ENCODE data around the gene SETD1A.

The SETD1A gene

GRCh38 chr16:31023627-31024226, 66.2 kb downstream of the SETD1A start:
- Histone ChIP-seq H3K4me2 (ENCODE audit: low read depth, low read length, poor library complexity, severe bottlenecking) (no peak overlapping the region), H4K20me1 (ENCODE audit: insufficient read depth, low read length, poor library complexity, severe bottlenecking) (no peaks in the 10 kb centered on the region), H3F3A (ENCODE audit: low read depth) (no peaks in the 10 kb centered on the region), H3K9me2 (replicated peaks; ENCODE audit: low read depth, low read length) (no peaks in the 10 kb centered on the region), H3K9me3 (ENCODE audit: insufficient read depth, low read depth, low read length) (no peaks in the 10 kb centered on the region), H2AFZ (ENCODE audit: low read length) (no peak overlapping the region), H3K4me3 (ENCODE audit: low read length, poor library complexity, severe bottlenecking) (no peak overlapping the region), H3K27me3 (ENCODE audit: insufficient read depth, low read length, poor library complexity, severe bottlenecking) (no peaks in the 10 kb centered on the region), H3K4me1 (ENCODE audit: insufficient read depth, low read length, poor library complexity, severe bottlenecking) (no peaks in the 10 kb centered on the region), H3K9ac (ENCODE audit: low read depth, low read length, poor library complexity, severe bottlenecking) (no peak overlapping the region), H3K79me2 (ENCODE audit: insufficient read depth, low read length) (no peaks in the 10 kb centered on the region), H3K36me3 (ENCODE audit: insufficient read depth, low read length) (no peaks in the 10 kb centered on the region)
- TF ChIP-seq, protein P1, sequence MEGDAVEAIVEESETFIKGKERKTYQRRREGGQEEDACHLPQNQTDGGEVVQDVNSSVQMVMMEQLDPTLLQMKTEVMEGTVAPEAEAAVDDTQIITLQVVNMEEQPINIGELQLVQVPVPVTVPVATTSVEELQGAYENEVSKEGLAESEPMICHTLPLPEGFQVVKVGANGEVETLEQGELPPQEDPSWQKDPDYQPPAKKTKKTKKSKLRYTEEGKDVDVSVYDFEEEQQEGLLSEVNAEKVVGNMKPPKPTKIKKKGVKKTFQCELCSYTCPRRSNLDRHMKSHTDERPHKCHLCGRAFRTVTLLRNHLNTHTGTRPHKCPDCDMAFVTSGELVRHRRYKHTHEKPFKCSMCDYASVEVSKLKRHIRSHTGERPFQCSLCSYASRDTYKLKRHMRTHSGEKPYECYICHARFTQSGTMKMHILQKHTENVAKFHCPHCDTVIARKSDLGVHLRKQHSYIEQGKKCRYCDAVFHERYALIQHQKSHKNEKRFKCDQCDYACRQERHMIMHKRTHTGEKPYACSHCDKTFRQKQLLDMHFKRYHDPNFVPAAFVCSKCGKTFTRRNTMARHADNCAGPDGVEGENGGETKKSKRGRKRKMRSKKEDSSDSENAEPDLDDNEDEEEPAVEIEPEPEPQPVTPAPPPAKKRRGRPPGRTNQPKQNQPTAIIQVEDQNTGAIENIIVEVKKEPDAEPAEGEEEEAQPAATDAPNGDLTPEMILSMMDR (conservative IDR thresholded peaks at IDR 0.05; ENCODE audit: low read length): no peak
- TF ChIP-seq EZH2phosphoT487 (IDR thresholded peaks at IDR 0.05; ENCODE audit: borderline replicate concordance): no peak

DNA sequence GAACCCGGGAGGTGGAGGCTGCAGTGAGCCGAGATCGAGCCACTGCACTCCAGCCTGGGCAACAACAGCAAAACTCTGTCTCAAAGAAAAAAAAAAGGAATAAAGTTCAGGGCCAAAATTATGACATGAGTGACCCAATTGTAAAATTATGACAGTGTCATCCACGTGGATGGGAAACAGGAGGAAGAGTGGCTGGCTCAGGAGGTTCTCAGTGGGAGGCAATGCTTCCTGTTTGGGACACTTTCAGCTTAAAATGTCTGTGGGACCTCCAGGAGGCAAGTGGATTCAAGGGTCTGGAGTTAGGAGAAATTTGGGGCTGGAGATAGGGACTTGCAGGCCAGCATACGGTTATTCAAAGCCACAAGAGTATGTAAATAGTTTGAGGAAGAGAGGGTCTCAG, 67.8 kb downstream of the SETD1A start:
- no peak overlapping the region; the same call in 1 of the 2 replicates for H2AFZ ChIP-seq (ENCODE audit: low read length)
- H3K4me2 ChIP-seq (ENCODE audit: low read depth, low read length, poor library complexity, severe bottlenecking): no peak overlapping the region
- no peak overlapping the region for H3K9ac ChIP-seq (ENCODE audit: low read depth, low read length, poor library complexity, severe bottlenecking)

GRCh38 chr16:31029272-31029671, 71.7 kb downstream of the SETD1A start:
- Histone ChIP-seq H3F3A (ENCODE audit: low read depth) (no peaks in the 10 kb centered on the region), H3K27me3 (ENCODE audit: insufficient read depth, low read length, poor library complexity, severe bottlenecking) (no peaks in the 10 kb centered on the region), H2AFZ (ENCODE audit: low read length) (no peak overlapping the region), H3K9me3 (ENCODE audit: insufficient read depth, low read depth, low read length) (no peaks in the 10 kb centered on the region), H3K4me2 (ENCODE audit: low read depth, low read length, poor library complexity, severe bottlenecking) (no peak overlapping the region), H3K9ac (ENCODE audit: low read depth, low read length, poor library complexity, severe bottlenecking) (no peak overlapping the region), H3K36me3 (ENCODE audit: insufficient read depth, low read length) (no peaks in the 10 kb centered on the region), H3K4me1 (ENCODE audit: insufficient read depth, low read length, poor library complexity, severe bottlenecking) (peaks cover 6% of the 10 kb centered on the region), H4K20me1 (ENCODE audit: insufficient read depth, low read length, poor library complexity, severe bottlenecking) (no peaks in the 10 kb centered on the region), H3K79me2 (ENCODE audit: insufficient read depth, low read length) (0 out of 2 replicates have a peak, but pooled peaks cover 5% of the 10 kb centered on the region), H3K9me2 (replicated peaks; ENCODE audit: low read depth, low read length) (no peaks in the 10 kb centered on the region), H3K4me3 (ENCODE audit: low read length, poor library complexity, severe bottlenecking) (no peak overlapping the region)
- TF ChIP-seq EZH2phosphoT487 (IDR thresholded peaks at IDR 0.05; ENCODE audit: borderline replicate concordance): no peak

More for the DNA sequence above, 67.8 kb downstream of the SETD1A start:
- no peaks in the 10 kb centered on the region for H3K4me1 ChIP-seq (ENCODE audit: insufficient read depth, low read length, poor library complexity, severe bottlenecking)
- H4K20me1 ChIP-seq (ENCODE audit: insufficient read depth, low read length, poor library complexity, severe bottlenecking): no peaks in the 10 kb centered on the region
- no peaks in the 10 kb centered on the region for H3K9me2 ChIP-seq (replicated peaks; ENCODE audit: low read depth, low read length)
- H3K9me3 ChIP-seq (ENCODE audit: insufficient read depth, low read depth, low read length): no peaks in the 10 kb centered on the region
- no peaks in the 10 kb centered on the region for H3F3A ChIP-seq (ENCODE audit: low read depth)
- no peaks in the 10 kb centered on the region for H3K36me3 ChIP-seq (ENCODE audit: insufficient read depth, low read length)
- TF ChIP-seq EZH2phosphoT487 (IDR thresholded peaks at IDR 0.05; ENCODE audit: borderline replicate concordance): no peak
- TF ChIP-seq, protein P1 (conservative IDR thresholded peaks at IDR 0.05; ENCODE audit: low read length): no peak
- no peak overlapping the region for H3K4me3 ChIP-seq (ENCODE audit: low read length, poor library complexity, severe bottlenecking)
- no peaks in the 10 kb centered on the region for H3K27me3 ChIP-seq (ENCODE audit: insufficient read depth, low read length, poor library complexity, severe bottlenecking)
- no peaks in the 10 kb centered on the region for H3K79me2 ChIP-seq (ENCODE audit: insufficient read depth, low read length)

DNA sequence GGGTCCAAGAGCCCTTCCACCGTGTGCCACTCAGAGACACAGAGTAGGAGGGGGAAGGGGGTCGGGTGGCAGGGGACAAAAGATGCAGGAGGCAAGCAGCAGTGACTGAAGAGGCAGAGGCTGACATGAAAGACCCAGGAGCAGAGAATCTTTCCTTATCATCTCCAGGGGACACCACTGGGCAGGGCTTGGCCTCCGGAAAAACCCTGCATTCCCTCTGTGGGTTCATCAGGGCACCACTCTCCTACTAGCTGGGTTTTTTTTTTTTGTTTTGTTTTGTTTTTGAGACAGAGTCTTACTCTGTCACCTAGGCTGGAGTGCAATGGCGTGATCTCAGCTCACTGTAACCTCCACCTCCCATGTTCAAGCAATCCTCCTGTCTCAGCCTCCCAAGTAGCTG, 73.7 kb downstream of the SETD1A start:
- H3F3A ChIP-seq (ENCODE audit: low read depth): no peaks in the 10 kb centered on the region
- no peak overlapping the region for H2AFZ ChIP-seq (ENCODE audit: low read length)
- H3K4me1 ChIP-seq (ENCODE audit: insufficient read depth, low read length, poor library complexity, severe bottlenecking): peaks cover 6% of the 10 kb centered on the region
- H3K79me2 ChIP-seq (ENCODE audit: insufficient read depth, low read length): 0 out of 2 replicates have a peak, but pooled peaks cover 5% of the 10 kb centered on the region
- TF ChIP-seq, protein P1 (conservative IDR thresholded peaks at IDR 0.05; ENCODE audit: low read length): no peak
- TF ChIP-seq EZH2phosphoT487 (IDR thresholded peaks at IDR 0.05; ENCODE audit: borderline replicate concordance): no peak
- H3K36me3 ChIP-seq (ENCODE audit: insufficient read depth, low read length): no peaks in the 10 kb centered on the region
- H3K4me2 ChIP-seq (ENCODE audit: low read depth, low read length, poor library complexity, severe bottlenecking): no peak overlapping the region
- H3K9ac ChIP-seq (ENCODE audit: low read depth, low read length, poor library complexity, severe bottlenecking): no peak overlapping the region
- peaks cover 7% of the 10 kb centered on the region for H4K20me1 ChIP-seq (ENCODE audit: insufficient read depth, low read length, poor library complexity, severe bottlenecking)
- no peaks in the 10 kb centered on the region for H3K9me2 ChIP-seq (replicated peaks; ENCODE audit: low read depth, low read length)
- H3K4me3 ChIP-seq (ENCODE audit: low read length, poor library complexity, severe bottlenecking): no peak overlapping the region
- no peaks in the 10 kb centered on the region for H3K9me3 ChIP-seq (ENCODE audit: insufficient read depth, low read depth, low read length)
- H3K27me3 ChIP-seq (ENCODE audit: insufficient read depth, low read length, poor library complexity, severe bottlenecking): no peaks in the 10 kb centered on the region

Data from Loucy (cell line).